HG03558 (cell line): Measurements from ENCODE around the gene NBL1.
"Not testable (repeated sequence)": the region's sequence is repeated elsewhere in the genome, so short reads cannot be mapped to it uniquely, and the experiment has no call there.

Experiments
- ATAC-seq: cut with Tn5 transposase; IDR thresholded peaks from one replicate; pipeline ENCODE4 v1.9.1; 2021; ENCODE audit warnings: moderate number of reproducible peaks; ENCODE audit not compliant: unreplicated experiment; ENCODE audit errors: extremely low read depth

The NBL1 gene

GRCh38 chr1:19621274-19621950, 22.7 kb upstream of the NBL1 start:
- no peak for ATAC-seq

GRCh38 chr1:19622204-19622603, 21.9 kb upstream of the NBL1 start:
- ATAC-seq, result no peak

- ATAC-seq, result no peak
These were observed 20.6 kb upstream of the NBL1 start for GRCh38 chr1:19623523-19623922.

GRCh38 chr1:19625291-19625937, 18.7 kb upstream of the NBL1 start:
- ATAC-seq, result no peak

GRCh38 chr1:19628879-19629278, 15.2 kb upstream of the NBL1 start:
- ATAC-seq, result no peak

GRCh38 chr1:19629357-19629756, 14.8 kb upstream of the NBL1 start:
- no peak for ATAC-seq

GRCh38 chr1:19630192-19630591, 13.9 kb upstream of the NBL1 start:
- not testable (repeated sequence) for ATAC-seq

- no peak for ATAC-seq
These were observed 13.3 kb upstream of the NBL1 start for GRCh38 chr1:19630720-19631395.

GRCh38 chr1:19632211-19632610, 11.9 kb upstream of the NBL1 start:
- no peak for ATAC-seq

GRCh38 chr1:19633106-19633505, 11.0 kb upstream of the NBL1 start:
- ATAC-seq, result no peak

GRCh38 chr1:19635064-19635463, 9.0 kb upstream of the NBL1 start:
- ATAC-seq, result not testable (repeated sequence)

GRCh38 chr1:19635646-19636045, 8.5 kb upstream of the NBL1 start:
- no peak for ATAC-seq

- no peak for ATAC-seq
These were observed 8.0 kb upstream of the NBL1 start for GRCh38 chr1:19636065-19636464.

- not testable (repeated sequence) for ATAC-seq
These were observed 7.4 kb upstream of the NBL1 start for GRCh38 chr1:19636749-19637148.

GRCh38 chr1:19637606-19638005, 6.5 kb upstream of the NBL1 start:
- no peak for ATAC-seq

GRCh38 chr1:19639228-19639627, 4.9 kb upstream of the NBL1 start:
- not testable (repeated sequence) for ATAC-seq

GRCh38 chr1:19639999-19640362, 4.1 kb upstream of the NBL1 start:
- no peak for ATAC-seq

GRCh38 chr1:19640363-19641316, 3.5 kb upstream of the NBL1 start:
- ATAC-seq, result no peak

- no peak for ATAC-seq
These were observed 990 bp upstream of the NBL1 start for GRCh38 chr1:19643121-19643520.

GRCh38 chr1:19644395-19644680, 227 bp downstream of the NBL1 start:
- ATAC-seq, result no peak
